ENCODE results near the gene TNFRSF9.

TNFRSF9 gene

GRCh38 chr1:7893529-7894180 is 47.0 kb downstream of the TNFRSF9 start:
- H4K20me1 ChIP-seq (ENCODE audit: insufficient read depth, low read length) = no peaks in the 10 kb centered on the region
- H3K9me3 ChIP-seq (ENCODE audit: low read length) = no peaks in the 10 kb centered on the region
- H3K4me3 ChIP-seq (ENCODE audit: low read depth, low read length, poor library complexity, severe bottlenecking) = no peak overlapping the region
- H3K4me1 ChIP-seq (ENCODE audit: insufficient read depth, low read length, severe bottlenecking) = no peaks in the 10 kb centered on the region
- H3F3A ChIP-seq (ENCODE audit: insufficient read depth, low read length) = no peaks in the 10 kb centered on the region
- no peaks in the 10 kb centered on the region for H3K79me2 ChIP-seq (ENCODE audit: insufficient read depth, low read length)
- H3K9me2 ChIP-seq (ENCODE audit: low read depth, low read length) = no peaks in the 10 kb centered on the region
- no peak overlapping the region for H3K27ac ChIP-seq (ENCODE audit: low read depth, low read length, poor library complexity, severe bottlenecking)
- TF ChIP-seq CTCF (IDR thresholded peaks at IDR 0.05; ENCODE audit: low read length) (no peak), EZH2 (IDR thresholded peaks at IDR 0.05; ENCODE audit: borderline replicate concordance, low read length) (no peak)
- no peak overlapping the region for H3K4me2 ChIP-seq (ENCODE audit: low read length)
- no peak overlapping the region for H3K9ac ChIP-seq (ENCODE audit: low read length)
- H2AFZ ChIP-seq (ENCODE audit: low read length) = no peak overlapping the region
- H3K27me3 ChIP-seq (ENCODE audit: insufficient read depth, low read length) = no peaks in the 10 kb centered on the region
- no peaks in the 10 kb centered on the region for H3K36me3 ChIP-seq (ENCODE audit: insufficient read depth, low read length)

- TF ChIP-seq CTCF (IDR thresholded peaks at IDR 0.05; ENCODE audit: low read length) = no peak
- no peak for TF ChIP-seq EZH2 (IDR thresholded peaks at IDR 0.05; ENCODE audit: borderline replicate concordance, low read length)
- H3K27ac ChIP-seq (ENCODE audit: low read depth, low read length, poor library complexity, severe bottlenecking) = no peak overlapping the region
- H2AFZ ChIP-seq (ENCODE audit: low read length) = no peak overlapping the region
- H3K4me1 ChIP-seq (ENCODE audit: insufficient read depth, low read length, severe bottlenecking) = no peaks in the 10 kb centered on the region
- no peaks in the 10 kb centered on the region for H3K36me3 ChIP-seq (ENCODE audit: insufficient read depth, low read length)
- no peak overlapping the region for H3K4me3 ChIP-seq (ENCODE audit: low read depth, low read length, poor library complexity, severe bottlenecking)
- no peaks in the 10 kb centered on the region for H3F3A ChIP-seq (ENCODE audit: insufficient read depth, low read length)
- H4K20me1 ChIP-seq (ENCODE audit: insufficient read depth, low read length) = no peaks in the 10 kb centered on the region
- H3K4me2 ChIP-seq (ENCODE audit: low read length) = no peak overlapping the region
- H3K79me2 ChIP-seq (ENCODE audit: insufficient read depth, low read length) = no peaks in the 10 kb centered on the region
- H3K27me3 ChIP-seq (ENCODE audit: insufficient read depth, low read length) = no peaks in the 10 kb centered on the region
- H3K9me2 ChIP-seq (ENCODE audit: low read depth, low read length) = no peaks in the 10 kb centered on the region
- no peak overlapping the region for H3K9ac ChIP-seq (ENCODE audit: low read length)
- no peaks in the 10 kb centered on the region for H3K9me3 ChIP-seq (ENCODE audit: low read length)
Measured at GRCh38 chr1:7891804-7892203, 48.8 kb downstream of the TNFRSF9 start.

GRCh38 chr1:7890853-7891252 is 49.8 kb downstream of the TNFRSF9 start:
- Histone ChIP-seq H4K20me1 (ENCODE audit: insufficient read depth, low read length) (no peaks in the 10 kb centered on the region), H3K4me3 (ENCODE audit: low read depth, low read length, poor library complexity, severe bottlenecking) (no peak overlapping the region), H3K9me3 (ENCODE audit: low read length) (no peaks in the 10 kb centered on the region), H3K79me2 (ENCODE audit: insufficient read depth, low read length) (no peaks in the 10 kb centered on the region), H3K27me3 (ENCODE audit: insufficient read depth, low read length) (no peaks in the 10 kb centered on the region), H3K4me1 (ENCODE audit: insufficient read depth, low read length, severe bottlenecking) (no peaks in the 10 kb centered on the region), H3F3A (ENCODE audit: insufficient read depth, low read length) (no peaks in the 10 kb centered on the region), H3K9me2 (ENCODE audit: low read depth, low read length) (no peaks in the 10 kb centered on the region), H3K9ac (ENCODE audit: low read length) (no peak overlapping the region), H3K27ac (ENCODE audit: low read depth, low read length, poor library complexity, severe bottlenecking) (no peak overlapping the region), H3K4me2 (ENCODE audit: low read length) (no peak overlapping the region), H2AFZ (ENCODE audit: low read length) (no peak overlapping the region), H3K36me3 (ENCODE audit: insufficient read depth, low read length) (no peaks in the 10 kb centered on the region)
- TF ChIP-seq CTCF (IDR thresholded peaks at IDR 0.05; ENCODE audit: low read length) = no peak
- no peak for TF ChIP-seq EZH2 (IDR thresholded peaks at IDR 0.05; ENCODE audit: borderline replicate concordance, low read length)
